ENCODE results near the gene RAB35.

GRCh38 chr12:120141336-120141735 lies 24.8 kb upstream of the RAB35 start:
- TF ChIP-seq CTCF (IDR thresholded peaks at IDR 0.05), result no peak
- TF ChIP-seq POLR2A (IDR thresholded peaks at IDR 0.05), result no peak
